Stimulated activated CD4-positive, alpha-beta T cell treated with anti-CD3 and anti-CD28 coated beads, TNF-alpha, amount 100 ng/mL, for 48 hours (primary cell): Measurements from ENCODE around the gene GPS1.

ENCODE experiments used
- DNase-seq, 3 donors: peaks; one replicate each; pipeline ENCODE4 v3.0.0-alpha.2; 2020; ENCODE audit warnings: low read depth in 3 of 3

The GPS1 gene

GRCh38 chr17:82078433-82078832 lies 26.7 kb downstream of the GPS1 start:
- no peak for DNase-seq

GRCh38 chr17:82079001-82079677 lies 27.4 kb downstream of the GPS1 start:
- DNase-seq: no peak

GRCh38 chr17:82080048-82080788 lies 28.5 kb downstream of the GPS1 start:
- DNase-seq: no peak

GRCh38 chr17:82080789-82081464 lies 29.2 kb downstream of the GPS1 start:
- no peak for DNase-seq

- no peak for DNase-seq
Measured at GRCh38 chr17:82081546-82081945, 29.8 kb downstream of the GPS1 start.

- no peak for DNase-seq
Measured at GRCh38 chr17:82081966-82082365, 30.3 kb downstream of the GPS1 start.

GRCh38 chr17:82082456-82082855 lies 30.8 kb downstream of the GPS1 start:
- no peak for DNase-seq

GRCh38 chr17:82083009-82083408 lies 31.3 kb downstream of the GPS1 start:
- DNase-seq: no peak

GRCh38 chr17:82083533-82084359 lies 32.0 kb downstream of the GPS1 start:
- no peak for DNase-seq

GRCh38 chr17:82084373-82085030 lies 32.8 kb downstream of the GPS1 start:
- no peak for DNase-seq

- no peak for DNase-seq
Measured at GRCh38 chr17:82085031-82085861, 33.5 kb downstream of the GPS1 start.

GRCh38 chr17:82085931-82086764 lies 34.5 kb downstream of the GPS1 start:
- no peak for DNase-seq

GRCh38 chr17:82086941-82087906 lies 35.5 kb downstream of the GPS1 start:
- no peak for DNase-seq

GRCh38 chr17:82087961-82088837 lies 36.5 kb downstream of the GPS1 start:
- DNase-seq: no peak

GRCh38 chr17:82088838-82089722 lies 37.4 kb downstream of the GPS1 start:
- no peak for DNase-seq
